Measurements from ENCODE around the gene PPP1R3D.

- TF ChIP-seq CTCF (conservative IDR thresholded peaks at IDR 0.05; ENCODE audit: low read length) (no peak), EZH2phosphoT487 (IDR thresholded peaks at IDR 0.05; ENCODE audit: borderline replicate concordance, low read depth, low read length) (no peak)
These were observed 48.0 kb upstream of the PPP1R3D start for GRCh38 chr20:59988141-59988540.
